Measurements from ENCODE around the gene GTF3C5. TPM values are rescaled to one million over a fixed set of nuclear protein-coding genes. Genes with fewer than 3 reads are reported as not detected.
A peak's percentile ranks its signal among the peaks of the same experiment; 100 is the strongest.

The GTF3C5 gene
- total RNA-seq, 2 donors from 2014 or later, result 89.7 to 94.6 TPM

DNA sequence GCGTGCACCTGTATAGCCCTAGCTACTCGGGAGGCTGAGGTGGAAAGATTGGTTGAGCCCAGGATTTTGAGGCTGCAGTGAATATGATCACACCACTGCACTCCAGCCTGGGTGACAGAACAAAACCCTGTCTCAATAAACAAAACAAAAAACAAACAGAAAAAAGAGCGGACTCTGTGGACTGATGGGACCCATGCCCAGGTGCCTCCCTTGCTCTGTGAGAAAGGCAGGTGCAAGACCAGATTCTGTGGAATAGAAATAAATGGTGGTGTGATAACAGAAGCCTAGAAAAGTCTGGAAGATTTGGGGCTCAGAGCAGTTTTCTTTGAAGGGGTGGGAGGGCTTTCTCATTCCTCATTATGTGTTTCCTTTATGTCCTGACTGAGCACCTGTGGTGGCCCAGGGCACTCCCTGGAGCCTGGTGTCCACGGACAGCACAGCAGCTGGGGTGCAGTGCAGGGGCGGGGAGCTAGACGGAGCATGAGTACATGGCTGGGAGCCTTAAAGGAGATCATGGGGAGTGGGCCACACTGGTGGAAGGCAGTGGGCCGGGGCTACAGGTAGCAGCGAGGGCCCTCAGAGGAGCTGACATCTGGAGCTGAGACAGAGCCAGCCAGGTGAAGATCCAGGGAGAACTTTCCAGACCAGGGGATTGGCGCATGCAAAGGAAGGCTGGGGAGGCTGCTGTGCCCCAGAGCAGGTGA is 15.6 kb downstream of the GTF3C5 start:
- H3K27ac ChIP-seq (ENCODE audit: low read depth, low read length), result no peak overlapping the region
- no peaks in the 10 kb centered on the region for H3K27me3 ChIP-seq (ENCODE audit: control insufficient read depth, insufficient read depth, low read length, poor library complexity, severe bottlenecking)
- Mint-ChIP-seq H3K27me3 (ENCODE audit: insufficient read depth) (no peaks in the 10 kb centered on the region), H3K4me1 (no peaks in the 10 kb centered on the region), H3K9me3 (peaks cover 1% of the 10 kb centered on the region), H3K4me3 (no peak overlapping the region), H3K36me3 (ENCODE audit: low read depth) (peaks cover 79% of the 10 kb centered on the region), H3K27ac (no peak overlapping the region)
- DNase-seq, result no peak
- peaks cover 91% of the 10 kb centered on the region for H3K36me3 ChIP-seq (ENCODE audit: control insufficient read depth, insufficient read depth, low read length)
- 95 to 100% methylated on average over 6 to 9 of the region's 9 CpGs for WGBS, 2 experiments (ENCODE audit: insufficient coverage in 1 of 2, insufficient read length in 1 of 2)
- H3K9ac ChIP-seq (ENCODE audit: extremely low read depth, low read length, poor library complexity, severe bottlenecking), result no peak overlapping the region
- H3K4me1 ChIP-seq (ENCODE audit: control insufficient read depth, insufficient read depth, low read length), result no peaks in the 10 kb centered on the region
- TF ChIP-seq, protein P1, sequence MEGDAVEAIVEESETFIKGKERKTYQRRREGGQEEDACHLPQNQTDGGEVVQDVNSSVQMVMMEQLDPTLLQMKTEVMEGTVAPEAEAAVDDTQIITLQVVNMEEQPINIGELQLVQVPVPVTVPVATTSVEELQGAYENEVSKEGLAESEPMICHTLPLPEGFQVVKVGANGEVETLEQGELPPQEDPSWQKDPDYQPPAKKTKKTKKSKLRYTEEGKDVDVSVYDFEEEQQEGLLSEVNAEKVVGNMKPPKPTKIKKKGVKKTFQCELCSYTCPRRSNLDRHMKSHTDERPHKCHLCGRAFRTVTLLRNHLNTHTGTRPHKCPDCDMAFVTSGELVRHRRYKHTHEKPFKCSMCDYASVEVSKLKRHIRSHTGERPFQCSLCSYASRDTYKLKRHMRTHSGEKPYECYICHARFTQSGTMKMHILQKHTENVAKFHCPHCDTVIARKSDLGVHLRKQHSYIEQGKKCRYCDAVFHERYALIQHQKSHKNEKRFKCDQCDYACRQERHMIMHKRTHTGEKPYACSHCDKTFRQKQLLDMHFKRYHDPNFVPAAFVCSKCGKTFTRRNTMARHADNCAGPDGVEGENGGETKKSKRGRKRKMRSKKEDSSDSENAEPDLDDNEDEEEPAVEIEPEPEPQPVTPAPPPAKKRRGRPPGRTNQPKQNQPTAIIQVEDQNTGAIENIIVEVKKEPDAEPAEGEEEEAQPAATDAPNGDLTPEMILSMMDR (conservative IDR thresholded peaks at IDR 0.05), result no peak
- H3K9me3 ChIP-seq (ENCODE audit: control insufficient read depth, low read length), result no peaks in the 10 kb centered on the region
- H3K4me3 ChIP-seq (ENCODE audit: low read length), result no peak overlapping the region

DNA sequence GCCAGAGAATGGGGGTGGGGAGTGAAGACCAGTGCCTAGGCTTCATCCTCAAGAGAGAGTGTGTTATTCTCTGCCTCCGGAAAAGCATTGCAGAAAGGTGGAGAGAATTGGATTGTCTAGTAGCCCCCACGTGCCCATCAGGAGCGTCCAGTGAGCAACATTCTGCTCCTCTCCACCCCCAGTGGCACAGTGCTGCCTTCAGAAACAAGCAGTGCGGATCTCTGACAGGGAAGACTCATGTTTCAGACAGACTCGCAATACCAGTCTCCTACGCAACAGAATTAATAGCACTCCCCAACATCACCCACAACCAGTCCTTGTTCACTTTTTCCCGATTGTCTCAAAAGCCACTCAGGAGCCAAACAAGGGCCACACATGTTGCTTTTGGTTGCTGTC is 16.1 kb downstream of the GTF3C5 start:
- H3K27ac Mint-ChIP-seq, result no peak overlapping the region
- H3K27ac ChIP-seq (ENCODE audit: low read depth, low read length), result no peak overlapping the region
- 91 to 94% methylated on average over 3 to 7 of the region's 7 CpGs for WGBS, 2 experiments (ENCODE audit: insufficient coverage in 1 of 2, insufficient read length in 1 of 2)
- no peak for DNase-seq
- H3K36me3 ChIP-seq (ENCODE audit: control insufficient read depth, insufficient read depth, low read length), result peaks cover 91% of the 10 kb centered on the region
- H3K4me3 Mint-ChIP-seq, result no peak overlapping the region
- H3K4me3 ChIP-seq (ENCODE audit: low read length), result no peak overlapping the region
- peaks cover 79% of the 10 kb centered on the region for H3K36me3 Mint-ChIP-seq (ENCODE audit: low read depth)
- H3K9me3 ChIP-seq (ENCODE audit: control insufficient read depth, low read length), result no peaks in the 10 kb centered on the region
- no peaks in the 10 kb centered on the region for H3K4me1 ChIP-seq (ENCODE audit: control insufficient read depth, insufficient read depth, low read length)
- TF ChIP-seq, protein P1 (conservative IDR thresholded peaks at IDR 0.05), result no peak
- H3K27me3 ChIP-seq (ENCODE audit: control insufficient read depth, insufficient read depth, low read length, poor library complexity, severe bottlenecking), result no peaks in the 10 kb centered on the region
- no peaks in the 10 kb centered on the region for H3K4me1 Mint-ChIP-seq
- H3K9me3 Mint-ChIP-seq, result no peaks in the 10 kb centered on the region
- H3K9ac ChIP-seq (ENCODE audit: extremely low read depth, low read length, poor library complexity, severe bottlenecking), result no peak overlapping the region
- no peaks in the 10 kb centered on the region for H3K27me3 Mint-ChIP-seq (ENCODE audit: insufficient read depth)

DNA sequence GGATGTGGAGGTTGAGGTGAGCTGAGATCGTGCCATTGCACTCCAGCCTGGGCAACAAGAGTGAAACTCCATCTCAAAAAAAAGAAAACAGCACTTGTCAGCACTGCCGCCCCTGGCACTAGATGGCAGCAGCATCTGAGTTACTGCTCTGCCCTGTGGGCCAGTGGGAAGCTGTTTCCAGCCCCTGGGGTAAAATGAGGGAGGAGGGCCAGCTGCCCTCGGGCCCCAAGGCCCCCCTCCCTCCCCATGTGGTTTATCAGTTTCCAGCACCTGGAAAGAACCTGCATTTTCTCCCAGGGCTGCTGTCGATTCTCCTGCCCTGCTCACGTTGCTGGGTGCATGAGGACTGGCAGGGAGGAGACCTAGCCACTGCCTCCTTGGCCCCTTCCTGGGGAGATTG is 17.8 kb downstream of the GTF3C5 start:
- H3K9ac ChIP-seq (ENCODE audit: extremely low read depth, low read length, poor library complexity, severe bottlenecking), result no peak overlapping the region
- no peaks in the 10 kb centered on the region for H3K9me3 Mint-ChIP-seq
- H3K4me3 ChIP-seq (ENCODE audit: low read length), result no peak overlapping the region
- no peak overlapping the region for H3K27ac Mint-ChIP-seq
- no peaks in the 10 kb centered on the region for H3K27me3 ChIP-seq (ENCODE audit: control insufficient read depth, insufficient read depth, low read length, poor library complexity, severe bottlenecking)
- peaks cover 74% of the 10 kb centered on the region for H3K36me3 Mint-ChIP-seq (ENCODE audit: low read depth)
- H3K4me1 ChIP-seq (ENCODE audit: control insufficient read depth, insufficient read depth, low read length), result no peaks in the 10 kb centered on the region
- peaks cover 83% of the 10 kb centered on the region for H3K36me3 ChIP-seq (ENCODE audit: control insufficient read depth, insufficient read depth, low read length)
- no peak overlapping the region for H3K4me3 Mint-ChIP-seq
- H3K9me3 ChIP-seq (ENCODE audit: control insufficient read depth, low read length), result no peaks in the 10 kb centered on the region
- H3K27ac ChIP-seq (ENCODE audit: low read depth, low read length), result no peak overlapping the region
- WGBS, 2 experiments (ENCODE audit: insufficient coverage in 1 of 2, insufficient read length in 1 of 2), result 82 to 100% methylated on average over 2 to 5 of the region's 5 CpGs
- DNase-seq, result peak; percentile 73
- no peaks in the 10 kb centered on the region for H3K4me1 Mint-ChIP-seq
- H3K27me3 Mint-ChIP-seq (ENCODE audit: insufficient read depth), result no peaks in the 10 kb centered on the region
- TF ChIP-seq, protein P1 (conservative IDR thresholded peaks at IDR 0.05), result peak; percentile 70

Data from endodermal cell (in vitro differentiated cells).